Suprapubic skin (tissue), 4 donors: ENCODE results near the gene DAB2.

Source experiments
- CTCF ChIP-seq, 2 donors: fragments of 200-600 bp in 1 of 2; fragments of 450-650 bp in 1 of 2; sonication (generic) in 1 of 2; IDR thresholded peaks; one replicate each; pipeline ENCODE4 v1.5.1; 2016 to 2019; ENCODE audit warnings: antibody characterized with exemption in 2 of 2, mild to moderate bottlenecking in 1 of 2, moderate library complexity in 1 of 2
- EP300 ChIP-seq: sonication (generic); formaldehyde crosslinking; IDR thresholded peaks from one replicate; pipeline ENCODE4 v1.6.1; 2017; ENCODE audit warnings: antibody characterized with exemption
- POLR2A ChIP-seq, 2 donors: fragments of 450-650 bp; IDR thresholded peaks; one replicate each; pipeline ENCODE4 v1.6.1; 2017; ENCODE audit warnings: antibody characterized with exemption in 2 of 2, mild to moderate bottlenecking in 2 of 2, moderate library complexity in 2 of 2
- POLR2AphosphoS5 ChIP-seq, 3 donors: sonication (generic); formaldehyde crosslinking; IDR thresholded peaks; one replicate each; pipeline ENCODE4 v1.6.1; 2017; ENCODE audit warnings: antibody characterized with exemption in 3 of 3

- no peak for TF ChIP-seq CTCF (IDR thresholded peaks at IDR 0.05)
- TF ChIP-seq POLR2A (IDR thresholded peaks at IDR 0.05), result no peak
- no peak for TF ChIP-seq POLR2AphosphoS5 (IDR thresholded peaks at IDR 0.05)
- no peak for TF ChIP-seq EP300
Measured at GRCh38 chr5:39371367-39371635, 53.5 kb downstream of the DAB2 start.
